HCT116 (cell line): ENCODE results near the gene CIT.

Experiments
- CEBPB ChIP-seq: IDR thresholded peaks from 2 replicates; pipeline ENCODE4 v1.6.1; 2012; ENCODE audit warnings: low read depth
- ELF1 ChIP-seq: IDR thresholded peaks from 2 replicates; pipeline ENCODE4 v1.6.1; 2012; ENCODE audit warnings: low read depth, borderline replicate concordance
- EZH2 ChIP-seq: fragments of 200-600 bp; sonication (generic); IDR thresholded peaks from 2 replicates; pipeline ENCODE4 v1.6.1; 2017; ENCODE audit warnings: antibody characterized with exemption, mixed run types
- EZH2phosphoT487 ChIP-seq: fragments of 200-600 bp; IDR thresholded peaks from 2 replicates; pipeline ENCODE4 v1.6.1; 2018; ENCODE audit warnings: antibody characterized with exemption, borderline replicate concordance
- POLR2A ChIP-seq: IDR thresholded peaks from 2 replicates; pipeline ENCODE4 v1.7.0; 2011; ENCODE audit warnings: borderline replicate concordance; ENCODE audit not compliant: insufficient read depth, insufficient read length; ENCODE audit errors: extremely low read depth
- POLR2AphosphoS5 ChIP-seq: IDR thresholded peaks from 2 replicates; pipeline ENCODE4 v1.6.1; 2011; ENCODE audit warnings: mild to moderate bottlenecking, low read depth, low read length, moderate library complexity
- TF ChIP-seq, protein P1 (sequence below), 3 experiments: fragments of 200-600 bp in 1 of 3; sonication (generic) in 1 of 3; IDR thresholded peaks in 2 of 3; conservative IDR thresholded peaks in 1 of 3; 2 replicates each; pipeline ENCODE4 v1.5.1; 2012 to 2017; ENCODE audit warnings: low read depth in 2 of 3, low read length in 2 of 3, antibody characterized with exemption in 1 of 3, borderline replicate concordance in 1 of 3, control low read depth in 1 of 3, mild to moderate bottlenecking in 1 of 3, mixed read lengths in 1 of 3, mixed run types in 1 of 3, moderate library complexity in 1 of 3; ENCODE audit not compliant: insufficient read depth in 1 of 3
- TF ChIP-seq, protein P2 (sequence below): IDR thresholded peaks from 2 replicates; pipeline ENCODE4 v1.6.1; 2012; ENCODE audit warnings: low read depth

DNA sequence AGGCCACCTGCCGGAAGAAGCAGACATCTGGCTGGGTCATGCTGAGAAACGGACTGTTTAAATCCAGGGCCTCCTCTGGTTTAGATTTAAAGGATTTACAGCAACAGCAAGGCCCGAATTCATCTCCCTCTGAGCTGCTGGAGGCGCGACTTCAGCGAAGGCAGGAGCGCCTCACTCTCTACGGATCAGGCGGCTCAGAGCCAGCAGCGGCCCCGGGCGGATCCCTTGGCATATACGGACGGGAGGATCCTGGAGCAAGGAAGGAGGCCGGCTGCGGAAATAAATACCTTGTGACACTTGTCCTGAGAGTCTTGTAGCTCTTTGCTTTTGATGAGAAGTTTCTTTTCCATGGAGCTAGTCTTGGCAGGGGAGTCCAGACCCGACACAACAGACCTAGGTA, 92.4 kb downstream of the CIT start:
- TF ChIP-seq, protein P1, sequence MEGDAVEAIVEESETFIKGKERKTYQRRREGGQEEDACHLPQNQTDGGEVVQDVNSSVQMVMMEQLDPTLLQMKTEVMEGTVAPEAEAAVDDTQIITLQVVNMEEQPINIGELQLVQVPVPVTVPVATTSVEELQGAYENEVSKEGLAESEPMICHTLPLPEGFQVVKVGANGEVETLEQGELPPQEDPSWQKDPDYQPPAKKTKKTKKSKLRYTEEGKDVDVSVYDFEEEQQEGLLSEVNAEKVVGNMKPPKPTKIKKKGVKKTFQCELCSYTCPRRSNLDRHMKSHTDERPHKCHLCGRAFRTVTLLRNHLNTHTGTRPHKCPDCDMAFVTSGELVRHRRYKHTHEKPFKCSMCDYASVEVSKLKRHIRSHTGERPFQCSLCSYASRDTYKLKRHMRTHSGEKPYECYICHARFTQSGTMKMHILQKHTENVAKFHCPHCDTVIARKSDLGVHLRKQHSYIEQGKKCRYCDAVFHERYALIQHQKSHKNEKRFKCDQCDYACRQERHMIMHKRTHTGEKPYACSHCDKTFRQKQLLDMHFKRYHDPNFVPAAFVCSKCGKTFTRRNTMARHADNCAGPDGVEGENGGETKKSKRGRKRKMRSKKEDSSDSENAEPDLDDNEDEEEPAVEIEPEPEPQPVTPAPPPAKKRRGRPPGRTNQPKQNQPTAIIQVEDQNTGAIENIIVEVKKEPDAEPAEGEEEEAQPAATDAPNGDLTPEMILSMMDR (IDR thresholded peaks at IDR 0.05 in 2 of 3, conservative IDR thresholded peaks at IDR 0.05 in 1 of 3; ENCODE audit: borderline replicate concordance in 1 of 3, insufficient read depth in 1 of 3, low read depth in 2 of 3, low read length in 2 of 3), result no peak
- TF ChIP-seq POLR2AphosphoS5, result no peak
- TF ChIP-seq EZH2, result no peak
- TF ChIP-seq, protein P2, sequence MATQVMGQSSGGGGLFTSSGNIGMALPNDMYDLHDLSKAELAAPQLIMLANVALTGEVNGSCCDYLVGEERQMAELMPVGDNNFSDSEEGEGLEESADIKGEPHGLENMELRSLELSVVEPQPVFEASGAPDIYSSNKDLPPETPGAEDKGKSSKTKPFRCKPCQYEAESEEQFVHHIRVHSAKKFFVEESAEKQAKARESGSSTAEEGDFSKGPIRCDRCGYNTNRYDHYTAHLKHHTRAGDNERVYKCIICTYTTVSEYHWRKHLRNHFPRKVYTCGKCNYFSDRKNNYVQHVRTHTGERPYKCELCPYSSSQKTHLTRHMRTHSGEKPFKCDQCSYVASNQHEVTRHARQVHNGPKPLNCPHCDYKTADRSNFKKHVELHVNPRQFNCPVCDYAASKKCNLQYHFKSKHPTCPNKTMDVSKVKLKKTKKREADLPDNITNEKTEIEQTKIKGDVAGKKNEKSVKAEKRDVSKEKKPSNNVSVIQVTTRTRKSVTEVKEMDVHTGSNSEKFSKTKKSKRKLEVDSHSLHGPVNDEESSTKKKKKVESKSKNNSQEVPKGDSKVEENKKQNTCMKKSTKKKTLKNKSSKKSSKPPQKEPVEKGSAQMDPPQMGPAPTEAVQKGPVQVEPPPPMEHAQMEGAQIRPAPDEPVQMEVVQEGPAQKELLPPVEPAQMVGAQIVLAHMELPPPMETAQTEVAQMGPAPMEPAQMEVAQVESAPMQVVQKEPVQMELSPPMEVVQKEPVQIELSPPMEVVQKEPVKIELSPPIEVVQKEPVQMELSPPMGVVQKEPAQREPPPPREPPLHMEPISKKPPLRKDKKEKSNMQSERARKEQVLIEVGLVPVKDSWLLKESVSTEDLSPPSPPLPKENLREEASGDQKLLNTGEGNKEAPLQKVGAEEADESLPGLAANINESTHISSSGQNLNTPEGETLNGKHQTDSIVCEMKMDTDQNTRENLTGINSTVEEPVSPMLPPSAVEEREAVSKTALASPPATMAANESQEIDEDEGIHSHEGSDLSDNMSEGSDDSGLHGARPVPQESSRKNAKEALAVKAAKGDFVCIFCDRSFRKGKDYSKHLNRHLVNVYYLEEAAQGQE, result no peak
- TF ChIP-seq EZH2phosphoT487, result no peak
- TF ChIP-seq POLR2A, result no peak
- no peak for TF ChIP-seq ELF1
- TF ChIP-seq CEBPB, result no peak
